ENCODE results near the gene PARP6.

GRCh38 chr15:72271221-72271620 lies 1.1 kb downstream of the PARP6 start:
- TF ChIP-seq CTCF (IDR thresholded peaks at IDR 0.05) (no peak), EZH2 (IDR thresholded peaks at IDR 0.05; ENCODE audit: borderline replicate concordance, insufficient read depth, low read depth, low read length, poor library complexity, severe bottlenecking) (no peak)

Measured in B cell (primary cell).